Kidney epithelial cell (primary cell): ENCODE results near the gene P2RX3. TPM values are rescaled to one million over a fixed set of nuclear protein-coding genes. Genes with fewer than 3 reads are reported as not detected.

Source experiments
- DNase-seq: peaks from one replicate; pipeline ENCODE4 v3.0.0-alpha.2; 2010; ENCODE audit warnings: low read depth
- H3K27me3 ChIP-seq: 2 replicates; pipeline ENCODE4 v1.6.0; 2011; ENCODE audit warnings: low read length; ENCODE audit not compliant: control insufficient read depth, insufficient read depth
- H3K36me3 ChIP-seq: 2 replicates; pipeline ENCODE4 v1.5.1; 2011; ENCODE audit warnings: low read length; ENCODE audit not compliant: control insufficient read depth, insufficient read depth
- H3K4me3 ChIP-seq: 2 replicates; pipeline ENCODE4 v1.5.1; 2011; ENCODE audit warnings: low read depth, mild to moderate bottlenecking, control low read depth, low read length
- total RNA-seq: library from RNA; depleted of rRNA; stranded (reverse); fragments of >200 nt; gene quantifications from 2 replicates; pipeline ENCODE4 v1.2.3, GENCODE V29; 2015
- TF ChIP-seq, protein P1 (sequence below): IDR thresholded peaks from 2 replicates; pipeline ENCODE4 v1.5.1; 2011; ENCODE audit warnings: mild to moderate bottlenecking, moderate library complexity, low read length, control low read depth, inconsistent platforms; ENCODE audit not compliant: insufficient read depth, poor library complexity, severe bottlenecking

P2RX3 gene
- total RNA-seq, 1 donor from 2014 or later = not detected

DNA sequence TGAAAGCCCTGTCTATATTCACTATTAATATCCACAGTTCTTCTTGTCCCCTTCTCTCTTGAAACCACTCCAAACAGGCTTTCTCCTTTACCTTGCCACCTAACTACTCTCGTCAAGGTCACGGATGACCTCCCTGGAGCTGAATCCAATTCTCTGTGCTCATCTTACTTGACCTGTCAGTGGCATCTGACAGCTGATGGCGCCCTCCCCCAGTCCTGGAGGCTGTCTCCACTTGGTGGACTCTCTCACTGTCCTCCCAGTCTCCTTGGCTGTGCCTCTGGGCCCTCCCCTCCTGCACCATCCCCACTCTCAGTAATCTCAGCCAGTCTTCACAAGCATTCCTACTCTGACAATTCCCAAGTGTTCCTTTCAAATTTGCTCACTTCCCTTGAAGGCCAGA lies 22.1 kb upstream of the P2RX3 start:
- no peak overlapping the region for H3K4me3 ChIP-seq
- H3K36me3 ChIP-seq = peaks cover 8% of the 10 kb centered on the region
- DNase-seq = no peak
- TF ChIP-seq, protein P1, sequence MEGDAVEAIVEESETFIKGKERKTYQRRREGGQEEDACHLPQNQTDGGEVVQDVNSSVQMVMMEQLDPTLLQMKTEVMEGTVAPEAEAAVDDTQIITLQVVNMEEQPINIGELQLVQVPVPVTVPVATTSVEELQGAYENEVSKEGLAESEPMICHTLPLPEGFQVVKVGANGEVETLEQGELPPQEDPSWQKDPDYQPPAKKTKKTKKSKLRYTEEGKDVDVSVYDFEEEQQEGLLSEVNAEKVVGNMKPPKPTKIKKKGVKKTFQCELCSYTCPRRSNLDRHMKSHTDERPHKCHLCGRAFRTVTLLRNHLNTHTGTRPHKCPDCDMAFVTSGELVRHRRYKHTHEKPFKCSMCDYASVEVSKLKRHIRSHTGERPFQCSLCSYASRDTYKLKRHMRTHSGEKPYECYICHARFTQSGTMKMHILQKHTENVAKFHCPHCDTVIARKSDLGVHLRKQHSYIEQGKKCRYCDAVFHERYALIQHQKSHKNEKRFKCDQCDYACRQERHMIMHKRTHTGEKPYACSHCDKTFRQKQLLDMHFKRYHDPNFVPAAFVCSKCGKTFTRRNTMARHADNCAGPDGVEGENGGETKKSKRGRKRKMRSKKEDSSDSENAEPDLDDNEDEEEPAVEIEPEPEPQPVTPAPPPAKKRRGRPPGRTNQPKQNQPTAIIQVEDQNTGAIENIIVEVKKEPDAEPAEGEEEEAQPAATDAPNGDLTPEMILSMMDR = no peak
- H3K27me3 ChIP-seq = no peaks in the 10 kb centered on the region

DNA sequence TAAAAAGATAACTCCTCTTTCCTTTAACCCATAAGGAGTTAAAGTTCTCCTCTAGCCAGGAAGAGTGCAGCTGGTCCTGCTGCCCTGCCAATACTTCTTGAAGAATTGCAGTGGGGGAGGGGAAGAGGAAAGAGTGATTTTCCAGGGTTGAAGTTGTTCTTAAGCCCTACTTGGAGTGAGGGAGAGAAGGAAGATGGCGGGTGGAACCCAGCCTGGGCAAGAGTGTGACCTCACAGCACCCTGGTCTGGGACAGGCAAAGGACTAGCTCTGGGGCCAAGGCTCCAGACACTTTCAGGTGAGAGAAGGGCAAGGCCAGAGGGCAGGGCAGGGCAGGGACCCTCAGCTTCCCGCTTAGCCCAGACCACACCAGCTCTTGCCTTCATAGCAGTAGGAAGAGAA lies 20.0 kb upstream of the P2RX3 start:
- no peak overlapping the region for H3K4me3 ChIP-seq
- no peaks in the 10 kb centered on the region for H3K27me3 ChIP-seq
- TF ChIP-seq, protein P1 = no peak
- DNase-seq = no peak
- peaks cover 6% of the 10 kb centered on the region for H3K36me3 ChIP-seq

DNA sequence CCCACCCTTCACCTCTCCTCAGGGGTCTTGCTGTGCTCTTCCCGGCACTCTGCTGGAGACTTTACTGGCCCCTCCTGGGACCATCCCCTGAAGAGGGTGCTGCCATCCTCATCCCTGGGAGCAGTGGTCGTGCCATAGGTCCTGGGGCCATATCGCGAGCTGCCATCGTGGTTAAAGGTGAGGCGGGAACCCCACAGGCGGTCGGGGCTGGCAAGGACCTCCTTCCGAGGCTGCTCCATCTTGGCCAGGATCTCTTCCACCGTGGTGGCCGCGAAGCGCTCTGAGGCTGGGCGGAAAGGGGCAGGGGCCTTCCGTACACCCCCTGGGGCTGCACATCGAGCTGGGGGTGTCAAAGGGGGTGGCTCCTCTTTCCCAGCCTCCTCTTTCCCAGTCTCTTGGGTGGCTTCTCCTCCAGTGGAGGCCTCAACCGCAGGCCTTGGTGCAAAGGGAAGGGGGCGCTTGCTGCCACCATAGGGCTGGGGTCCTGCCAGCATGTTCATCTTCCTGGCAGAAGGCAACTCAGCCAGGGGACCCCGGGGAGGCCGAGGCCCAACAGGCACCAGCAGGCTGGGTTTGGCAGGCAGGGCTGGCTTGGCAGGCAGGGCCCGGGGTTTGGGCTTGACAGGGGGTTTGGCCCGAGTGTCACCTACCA lies 18.0 kb upstream of the P2RX3 start:
- H3K36me3 ChIP-seq = peaks cover 3% of the 10 kb centered on the region
- H3K4me3 ChIP-seq = no peak overlapping the region
- H3K27me3 ChIP-seq = no peaks in the 10 kb centered on the region
- TF ChIP-seq, protein P1 = no peak
- DNase-seq = no peak

DNA sequence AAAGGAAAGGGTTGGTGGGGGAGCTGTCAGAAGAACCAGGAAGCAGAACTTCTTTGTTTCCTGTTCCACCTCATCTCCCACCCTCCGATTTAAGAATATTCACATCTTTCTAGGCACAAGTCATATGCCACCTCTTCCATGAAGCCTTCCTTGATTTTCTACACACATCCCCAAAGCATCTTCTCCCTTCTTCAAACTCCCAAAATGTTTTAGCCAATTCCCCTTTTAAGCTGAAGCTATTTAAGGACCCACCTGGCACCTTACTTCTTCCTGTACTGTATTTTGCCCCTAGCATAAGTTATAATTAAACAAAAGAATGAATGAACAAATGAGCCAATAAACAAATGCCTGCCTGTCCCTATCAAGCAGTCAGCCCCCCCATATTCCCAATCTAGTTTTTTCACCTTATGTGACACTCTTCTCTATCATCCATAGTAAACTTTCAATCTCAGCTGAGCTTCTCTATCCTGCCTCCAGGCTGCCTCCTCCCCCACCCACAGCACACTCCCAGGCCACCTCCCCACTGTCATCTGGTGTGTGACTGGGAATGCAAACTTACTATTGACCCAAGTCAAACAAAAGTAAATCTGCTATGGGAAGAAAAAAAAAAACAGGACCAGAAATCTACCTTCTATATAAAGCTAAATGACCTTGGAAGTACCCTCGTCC lies 17.3 kb upstream of the P2RX3 start:
- Histone ChIP-seq H3K4me3 (no peak overlapping the region), H3K36me3 (peaks cover 3% of the 10 kb centered on the region), H3K27me3 (no peaks in the 10 kb centered on the region)
- DNase-seq = no peak
- TF ChIP-seq, protein P1 = no peak

DNA sequence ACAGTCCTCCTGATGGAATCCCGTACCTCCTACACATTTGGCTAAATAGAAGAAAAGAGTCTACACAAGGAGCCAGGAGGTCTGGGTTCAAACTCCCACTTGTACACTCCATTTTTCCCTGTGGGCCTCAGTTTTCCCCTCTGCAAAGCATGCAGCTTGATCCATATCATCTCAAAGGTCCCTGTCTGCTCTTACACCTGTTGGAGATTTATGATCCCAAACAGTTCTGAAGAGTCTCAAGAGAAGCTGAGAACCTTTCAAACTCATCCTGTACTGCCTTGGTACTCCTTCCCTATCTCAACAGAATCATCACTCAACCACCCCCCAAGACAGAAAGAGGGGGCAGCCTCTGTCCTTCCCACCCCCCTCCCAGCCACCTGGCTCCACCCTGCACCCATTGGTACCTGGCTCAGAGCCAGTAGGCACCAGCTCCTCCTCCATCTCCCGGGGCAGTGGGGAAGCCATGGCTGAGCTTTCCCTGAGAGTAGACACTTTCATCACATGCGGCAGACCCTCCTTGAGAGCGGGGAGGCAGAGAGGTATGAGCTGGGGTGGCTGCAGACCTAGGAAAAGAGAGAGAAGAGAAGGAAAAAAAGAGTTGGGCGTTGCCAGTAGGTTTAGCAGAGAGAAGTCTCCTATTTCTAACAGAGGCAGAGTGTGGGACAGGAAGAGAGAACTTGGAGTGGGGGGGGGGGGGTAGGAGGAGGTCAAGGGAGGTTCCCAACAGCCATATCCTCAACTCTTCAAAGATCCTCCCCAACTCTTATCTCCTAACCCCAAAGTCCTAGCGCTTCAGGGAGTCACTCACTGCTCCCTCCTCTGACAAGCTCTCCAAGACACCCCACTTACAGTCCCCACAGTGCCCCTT lies 16.5 kb upstream of the P2RX3 start:
- DNase-seq = no peak
- peaks cover 3% of the 10 kb centered on the region for H3K36me3 ChIP-seq

More for the DNA sequence above, 16.5 kb upstream of the P2RX3 start:
- H3K27me3 ChIP-seq = no peaks in the 10 kb centered on the region
- TF ChIP-seq, protein P1 = no peak
- peak overlapping the region; percentile 40 for H3K4me3 ChIP-seq
